Upper lobe of right lung (tissue), 1 donor: ENCODE data around the gene UGGT2. TPM values are rescaled to one million over a fixed set of nuclear protein-coding genes. Genes with fewer than 3 reads are reported as not detected.
"Not testable (repeated sequence)": the region's sequence is repeated elsewhere in the genome, so short reads cannot be mapped to it uniquely, and the experiment has no call there.

ENCODE experiments used
- ATAC-seq: fragments of 200-7000 bp; cut with Tn5 transposase; one replicate; pipeline ENCODE4 v1.9.1; 2020; ENCODE audit warnings: mild to moderate bottlenecking, moderate library complexity
- DNase-seq: peaks from one replicate; pipeline ENCODE4 v3.0.0-alpha.2; 2020
- H3K27ac ChIP-seq: fragments of 200-600 bp; one replicate; pipeline ENCODE4 v1.8.0; 2022
- H3K27me3 ChIP-seq: fragments of 200-600 bp; one replicate; pipeline ENCODE4 v1.8.0; 2022; ENCODE audit warnings: mild to moderate bottlenecking
- H3K36me3 ChIP-seq: fragments of 200-600 bp; one replicate; pipeline ENCODE4 v1.8.0; 2022
- H3K4me1 ChIP-seq: fragments of 200-600 bp; one replicate; pipeline ENCODE4 v1.8.0; 2022
- H3K4me3 ChIP-seq: fragments of 200-600 bp; one replicate; pipeline ENCODE4 v1.8.0; 2022; ENCODE audit warnings: mild to moderate bottlenecking
- H3K9me3 ChIP-seq: fragments of 200-600 bp; one replicate; pipeline ENCODE4 v1.8.0; 2022
- intact Hi-C: fragments of 100-400 bp; cut with DNase I; formaldehyde crosslinking; loops from one replicate; pipeline ENCODE4 v1.11.0; 2022
- total RNA-seq: library from RNA; stranded (reverse); fragmentation: NEBNext Ultra II Directional; extraction: Animal tissue kit (Norgen Biotek cat#: 25700); gene quantifications from one replicate; pipeline ENCODE4 v1.2.1, GENCODE V29; 2021
- TF ChIP-seq, protein P1 (sequence below): fragments of 200-600 bp; IDR thresholded peaks from one replicate; pipeline ENCODE4 v1.8.0; 2022; ENCODE audit warnings: antibody characterized with exemption
- donor health status: DM: no; HTN: yes; CAD: no; lungs with severe emphysema.

UGGT2 gene
- total RNA-seq, 1 donor from 2014 or later = 21.7 TPM

GRCh38 chr13:95783747-95784146 is 269.5 kb downstream of the UGGT2 start:
- Histone ChIP-seq H3K9me3 (no peaks in the 10 kb centered on the region), H3K27ac (no peak overlapping the region), H3K4me3 (no peak overlapping the region), H3K4me1 (no peaks in the 10 kb centered on the region), H3K36me3 (peaks cover 39% of the 10 kb centered on the region), H3K27me3 (no peaks in the 10 kb centered on the region)
- ATAC-seq = no peak
- intact Hi-C loops = no loop called here
- TF ChIP-seq, protein P1, sequence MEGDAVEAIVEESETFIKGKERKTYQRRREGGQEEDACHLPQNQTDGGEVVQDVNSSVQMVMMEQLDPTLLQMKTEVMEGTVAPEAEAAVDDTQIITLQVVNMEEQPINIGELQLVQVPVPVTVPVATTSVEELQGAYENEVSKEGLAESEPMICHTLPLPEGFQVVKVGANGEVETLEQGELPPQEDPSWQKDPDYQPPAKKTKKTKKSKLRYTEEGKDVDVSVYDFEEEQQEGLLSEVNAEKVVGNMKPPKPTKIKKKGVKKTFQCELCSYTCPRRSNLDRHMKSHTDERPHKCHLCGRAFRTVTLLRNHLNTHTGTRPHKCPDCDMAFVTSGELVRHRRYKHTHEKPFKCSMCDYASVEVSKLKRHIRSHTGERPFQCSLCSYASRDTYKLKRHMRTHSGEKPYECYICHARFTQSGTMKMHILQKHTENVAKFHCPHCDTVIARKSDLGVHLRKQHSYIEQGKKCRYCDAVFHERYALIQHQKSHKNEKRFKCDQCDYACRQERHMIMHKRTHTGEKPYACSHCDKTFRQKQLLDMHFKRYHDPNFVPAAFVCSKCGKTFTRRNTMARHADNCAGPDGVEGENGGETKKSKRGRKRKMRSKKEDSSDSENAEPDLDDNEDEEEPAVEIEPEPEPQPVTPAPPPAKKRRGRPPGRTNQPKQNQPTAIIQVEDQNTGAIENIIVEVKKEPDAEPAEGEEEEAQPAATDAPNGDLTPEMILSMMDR = no peak
- no peak for DNase-seq

DNA sequence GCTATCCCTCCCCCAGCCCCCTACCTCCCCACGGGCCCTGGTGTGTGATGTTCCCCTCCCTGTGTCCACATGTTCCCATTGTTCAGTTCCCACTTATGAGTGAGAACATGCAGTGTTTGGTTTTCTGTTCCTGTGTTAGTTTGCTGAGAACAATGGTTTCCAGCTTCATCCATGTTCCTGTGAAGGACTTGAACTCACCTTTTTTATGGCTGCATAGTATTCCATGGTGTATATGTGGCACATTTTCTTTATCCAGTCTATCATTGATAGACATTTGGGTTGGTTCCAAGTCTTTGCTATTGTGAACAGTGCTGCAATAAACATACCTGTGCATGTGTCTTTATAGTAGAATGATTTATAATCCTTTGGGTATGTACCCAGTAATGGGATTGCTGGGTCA is 271.3 kb downstream of the UGGT2 start:
- ATAC-seq, H3K27me3 ChIP-seq, intact Hi-C loops, DNase-seq, H3K9me3 ChIP-seq, H3K4me1 ChIP-seq, H3K27ac ChIP-seq, H3K4me3 ChIP-seq: not testable (repeated sequence)
- peaks cover 32% of the 10 kb centered on the region for H3K36me3 ChIP-seq

GRCh38 chr13:95781016-95781415 is 272.2 kb downstream of the UGGT2 start:
- intact Hi-C loops = no loop called here
- Histone ChIP-seq H3K27me3 (no peaks in the 10 kb centered on the region), H3K36me3 (peaks cover 25% of the 10 kb centered on the region), H3K9me3 (no peaks in the 10 kb centered on the region), H3K4me3 (no peak overlapping the region), H3K4me1 (no peaks in the 10 kb centered on the region), H3K27ac (no peak overlapping the region)
- TF ChIP-seq, protein P1 = no peak
- DNase-seq = no peak
- ATAC-seq = no peak

DNA sequence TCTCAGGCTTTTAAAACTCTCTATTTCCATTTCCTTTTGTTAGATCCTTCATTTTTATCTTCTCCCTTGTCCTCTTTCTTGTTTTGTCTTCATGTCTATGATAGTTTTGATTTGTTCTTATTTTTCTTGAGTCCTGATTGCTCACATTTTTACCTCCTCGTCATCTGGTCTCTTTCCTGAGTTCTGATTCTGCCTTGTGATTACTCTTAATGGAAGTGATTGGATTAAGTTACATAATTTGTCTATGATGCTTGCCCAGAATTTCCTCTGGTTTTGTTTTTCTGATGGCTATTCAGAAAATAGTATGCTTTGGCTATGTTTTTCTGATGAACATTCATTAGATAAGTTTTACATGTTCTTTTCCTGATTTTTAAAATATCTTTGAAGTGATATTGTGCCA is 273.7 kb downstream of the UGGT2 start:
- H3K4me3 ChIP-seq = no peak overlapping the region
- peaks cover 27% of the 10 kb centered on the region for H3K36me3 ChIP-seq
- DNase-seq (no peak), ATAC-seq (no peak)
- H3K27me3 ChIP-seq = no peaks in the 10 kb centered on the region
- H3K9me3 ChIP-seq = no peaks in the 10 kb centered on the region
- H3K27ac ChIP-seq = no peak overlapping the region
- TF ChIP-seq, protein P1 = no peak
- intact Hi-C loops = no loop called here
- H3K4me1 ChIP-seq = no peaks in the 10 kb centered on the region

GRCh38 chr13:95771905-95772304 is 281.3 kb downstream of the UGGT2 start:
- Histone ChIP-seq H3K27ac (no peak overlapping the region), H3K36me3 (peaks cover 36% of the 10 kb centered on the region), H3K4me1 (no peaks in the 10 kb centered on the region), H3K4me3 (no peak overlapping the region), H3K9me3 (no peaks in the 10 kb centered on the region), H3K27me3 (no peaks in the 10 kb centered on the region)
- intact Hi-C loops = no loop called here
- ATAC-seq (no peak), DNase-seq (no peak)
- TF ChIP-seq, protein P1 = no peak

- TF ChIP-seq, protein P1 = no peak
- no peak overlapping the region for H3K27ac ChIP-seq
- no peak overlapping the region for H3K4me3 ChIP-seq
- no peaks in the 10 kb centered on the region for H3K9me3 ChIP-seq
- intact Hi-C loops = no loop called here
- H3K27me3 ChIP-seq = no peaks in the 10 kb centered on the region
- peaks cover 66% of the 10 kb centered on the region for H3K36me3 ChIP-seq
- DNase-seq = no peak
- ATAC-seq = no peak
- no peaks in the 10 kb centered on the region for H3K4me1 ChIP-seq
Measured at GRCh38 chr13:95763601-95764000, 289.6 kb downstream of the UGGT2 start.

DNA sequence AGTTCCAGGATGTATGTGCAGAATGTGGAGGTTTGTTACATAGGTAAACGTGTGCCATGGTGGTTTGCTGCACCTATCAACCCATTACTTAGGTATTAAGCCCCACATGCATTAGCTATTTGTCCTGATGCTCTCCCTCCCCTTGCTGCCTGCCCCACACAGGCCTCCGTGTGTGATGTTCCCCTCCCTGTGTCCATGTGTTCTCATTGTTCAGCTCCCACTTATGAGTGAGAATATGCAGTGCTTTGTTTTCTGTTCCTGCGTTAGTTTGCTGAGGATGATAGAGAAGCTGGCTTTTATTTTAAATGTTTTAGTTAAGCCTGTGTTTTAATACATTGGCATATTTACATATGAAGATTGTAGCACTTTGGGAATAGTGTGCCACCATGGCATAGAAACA is 290.6 kb downstream of the UGGT2 start:
- H3K9me3 ChIP-seq, H3K27me3 ChIP-seq, ATAC-seq, intact Hi-C loops, DNase-seq, H3K27ac ChIP-seq, H3K4me1 ChIP-seq, H3K4me3 ChIP-seq: not testable (repeated sequence)
- peaks cover 62% of the 10 kb centered on the region for H3K36me3 ChIP-seq
